ENCODE results near the gene GNL3L.
"Not testable (repeated sequence)": the region's sequence is repeated elsewhere in the genome, so short reads cannot be mapped to it uniquely, and the experiment has no call there.

Gene GNL3L

DNA sequence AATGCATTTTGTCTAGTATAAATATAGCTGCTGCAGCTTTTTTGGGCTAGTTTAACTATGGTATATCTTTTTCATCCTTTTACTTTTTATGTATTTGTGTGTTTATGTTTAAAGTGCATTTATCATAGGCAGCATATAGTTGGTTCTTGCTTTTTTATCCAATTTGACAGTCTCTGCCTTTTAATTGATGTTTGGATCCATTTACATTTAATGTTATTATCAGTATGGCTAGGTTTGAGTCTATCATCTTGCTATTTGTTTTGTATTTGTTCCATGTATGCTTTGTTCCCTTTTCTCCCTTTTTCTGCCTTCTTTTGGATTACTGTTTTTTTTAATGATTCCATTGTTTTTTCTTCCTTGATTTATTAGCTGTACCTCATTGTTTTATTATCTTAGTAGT lies 40.3 kb downstream of the GNL3L start:
- no peak for DNase-seq (ENCODE audit: insufficient read length)
- no peak for FAIRE-seq
- no peak for TF ChIP-seq POLR2A (IDR thresholded peaks at IDR 0.05; ENCODE audit: low read depth, low read length)
- TF ChIP-seq POLR2AphosphoS5 (IDR thresholded peaks at IDR 0.05; ENCODE audit: low read depth, low read length): no peak
- no peak for TF ChIP-seq TAF1 (IDR thresholded peaks at IDR 0.05; ENCODE audit: borderline replicate concordance, low read depth, low read length)

DNA sequence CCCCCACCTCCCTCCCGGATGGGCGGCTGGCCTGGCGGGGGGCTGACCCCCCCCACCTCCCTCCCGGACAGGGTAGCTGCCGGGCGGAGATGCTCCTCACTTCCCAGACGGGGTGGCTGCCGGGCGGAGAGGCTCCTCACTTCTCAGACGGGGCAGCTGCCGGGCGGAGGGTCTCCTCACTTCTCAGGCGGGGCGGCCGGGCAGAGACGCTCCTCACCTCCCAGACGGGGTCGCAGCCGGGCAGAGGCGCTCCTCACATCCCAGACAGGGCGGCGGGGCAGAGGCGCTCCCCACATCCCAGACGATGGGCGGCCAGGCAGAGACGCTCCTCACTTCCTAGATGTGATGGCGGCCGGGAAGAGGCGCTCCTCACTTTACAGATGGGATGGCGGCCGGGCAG lies 42.6 kb downstream of the GNL3L start:
- not testable (repeated sequence) for FAIRE-seq; DNase-seq (ENCODE audit: insufficient read length)

DNA sequence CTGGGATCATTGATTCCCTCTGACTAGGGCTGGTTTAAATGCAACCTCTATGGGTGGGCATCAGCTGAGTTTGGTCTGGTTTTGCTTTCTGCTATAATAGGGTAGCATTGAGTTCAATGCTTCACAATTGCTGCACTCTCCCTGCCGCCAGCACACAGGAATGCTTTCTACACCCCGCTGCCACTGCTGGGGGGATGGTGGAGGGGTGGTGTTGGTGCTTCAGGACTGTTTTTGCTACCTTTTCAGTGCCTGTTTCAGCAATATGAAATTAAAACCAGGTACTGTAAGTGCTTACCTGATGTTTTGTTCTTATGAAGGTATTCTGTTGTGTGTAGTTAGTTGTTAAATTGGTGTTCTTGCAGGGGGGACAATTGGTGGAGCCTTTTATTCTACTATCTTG lies 67.7 kb downstream of the GNL3L start:
- no peak for FAIRE-seq
- no peak for DNase-seq (ENCODE audit: insufficient read length)
- TF ChIP-seq TAF1 (IDR thresholded peaks at IDR 0.05; ENCODE audit: borderline replicate concordance, low read depth, low read length): no peak
- TF ChIP-seq POLR2AphosphoS5 (IDR thresholded peaks at IDR 0.05; ENCODE audit: low read depth, low read length): no peak
- no peak for TF ChIP-seq POLR2A (IDR thresholded peaks at IDR 0.05; ENCODE audit: low read depth, low read length)

DNA sequence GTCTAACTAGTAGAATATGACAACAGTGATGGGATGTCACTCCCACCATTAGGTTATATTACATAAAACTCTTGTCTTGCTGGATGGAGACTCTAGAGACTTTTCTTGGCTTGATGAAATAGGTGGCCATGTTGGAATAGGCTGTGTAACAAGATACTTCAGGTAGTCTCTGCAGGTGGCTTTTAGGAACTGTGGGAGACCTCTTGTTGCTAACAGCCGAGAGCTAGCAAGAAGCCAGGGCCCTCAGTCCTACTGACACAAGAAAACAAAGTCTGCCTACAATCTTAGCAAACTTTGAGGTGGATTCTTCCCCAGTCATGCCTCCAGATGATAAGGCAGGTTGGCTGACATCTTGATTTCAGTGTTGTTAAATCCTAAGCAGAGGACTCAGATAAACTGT lies 72.5 kb downstream of the GNL3L start:
- no peak for DNase-seq (ENCODE audit: insufficient read length)
- no peak for FAIRE-seq
- TF ChIP-seq POLR2A (IDR thresholded peaks at IDR 0.05; ENCODE audit: low read depth, low read length) (no peak), TAF1 (IDR thresholded peaks at IDR 0.05; ENCODE audit: borderline replicate concordance, low read depth, low read length) (no peak), POLR2AphosphoS5 (IDR thresholded peaks at IDR 0.05; ENCODE audit: low read depth, low read length) (no peak)

Data from GM12892 (cell line).